Measurements from ENCODE around the gene OLFM2.

DNA sequence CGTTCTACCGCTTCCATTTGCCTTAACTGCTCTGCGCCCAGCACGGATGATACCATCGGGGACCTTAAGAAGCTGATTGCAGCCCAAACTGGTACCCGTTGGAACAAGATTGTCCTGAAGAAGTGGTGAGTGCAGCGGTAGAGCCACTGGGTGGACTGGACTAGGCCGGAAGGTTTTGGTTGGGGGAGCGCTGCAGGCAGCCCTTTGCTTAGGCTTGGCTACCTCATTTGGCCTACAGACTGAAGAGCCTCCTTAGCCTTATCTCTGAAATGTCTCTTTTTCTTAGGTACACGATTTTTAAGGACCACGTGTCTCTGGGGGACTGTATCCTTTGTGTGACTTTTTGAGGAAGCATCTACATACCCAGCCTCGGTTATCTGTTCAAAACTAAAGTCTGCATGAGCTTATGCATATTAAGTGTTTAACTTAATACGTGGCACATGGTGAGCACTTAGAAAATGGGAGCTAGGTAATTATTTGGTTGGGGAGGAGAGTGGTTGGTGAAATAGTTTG, 107.7 kb downstream of the OLFM2 start:
- TF ChIP-seq EZH2 (IDR thresholded peaks at IDR 0.05): no peak
- TF ChIP-seq, protein P1, sequence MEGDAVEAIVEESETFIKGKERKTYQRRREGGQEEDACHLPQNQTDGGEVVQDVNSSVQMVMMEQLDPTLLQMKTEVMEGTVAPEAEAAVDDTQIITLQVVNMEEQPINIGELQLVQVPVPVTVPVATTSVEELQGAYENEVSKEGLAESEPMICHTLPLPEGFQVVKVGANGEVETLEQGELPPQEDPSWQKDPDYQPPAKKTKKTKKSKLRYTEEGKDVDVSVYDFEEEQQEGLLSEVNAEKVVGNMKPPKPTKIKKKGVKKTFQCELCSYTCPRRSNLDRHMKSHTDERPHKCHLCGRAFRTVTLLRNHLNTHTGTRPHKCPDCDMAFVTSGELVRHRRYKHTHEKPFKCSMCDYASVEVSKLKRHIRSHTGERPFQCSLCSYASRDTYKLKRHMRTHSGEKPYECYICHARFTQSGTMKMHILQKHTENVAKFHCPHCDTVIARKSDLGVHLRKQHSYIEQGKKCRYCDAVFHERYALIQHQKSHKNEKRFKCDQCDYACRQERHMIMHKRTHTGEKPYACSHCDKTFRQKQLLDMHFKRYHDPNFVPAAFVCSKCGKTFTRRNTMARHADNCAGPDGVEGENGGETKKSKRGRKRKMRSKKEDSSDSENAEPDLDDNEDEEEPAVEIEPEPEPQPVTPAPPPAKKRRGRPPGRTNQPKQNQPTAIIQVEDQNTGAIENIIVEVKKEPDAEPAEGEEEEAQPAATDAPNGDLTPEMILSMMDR (IDR thresholded peaks at IDR 0.05): no peak
- TF ChIP-seq EZH2phosphoT487 (IDR thresholded peaks at IDR 0.05): no peak

Measured in neural progenitor cell (in vitro differentiated cells).